KOPT-K1 (cell line): ENCODE results near the gene FFAR4.

Experiments
- H3K27ac ChIP-seq: fragments of 200-600 bp; sonication (generic); 2 replicates; pipeline ENCODE4 v1.5.1; 2016; ENCODE audit warnings: antibody characterized with exemption, mild to moderate bottlenecking, low read depth, low read length; ENCODE audit not compliant: poor library complexity, severe bottlenecking
- H3K36me3 ChIP-seq: fragments of 200-600 bp; sonication (generic); 2 replicates; pipeline ENCODE4 v1.5.1; 2017; ENCODE audit warnings: antibody characterized with exemption, mild to moderate bottlenecking, low read length, moderate library complexity; ENCODE audit not compliant: insufficient read depth
- H3K9me3 ChIP-seq: fragments of 200-600 bp; sonication (generic); 2 replicates; pipeline ENCODE4 v1.5.1; 2017; ENCODE audit warnings: antibody characterized with exemption, low read length, mild to moderate bottlenecking; ENCODE audit not compliant: insufficient read depth, poor library complexity, severe bottlenecking

The FFAR4 gene

GRCh38 chr10:93589648-93590562 lies 23.4 kb downstream of the FFAR4 start:
- Histone ChIP-seq H3K27ac (no peak overlapping the region), H3K9me3 (no peaks in the 10 kb centered on the region), H3K36me3 (no peaks in the 10 kb centered on the region)

GRCh38 chr10:93590638-93591037 lies 24.2 kb downstream of the FFAR4 start:
- no peaks in the 10 kb centered on the region for H3K36me3 ChIP-seq
- no peak overlapping the region for H3K27ac ChIP-seq
- H3K9me3 ChIP-seq = no peaks in the 10 kb centered on the region

- Histone ChIP-seq H3K9me3 (no peaks in the 10 kb centered on the region), H3K36me3 (no peaks in the 10 kb centered on the region), H3K27ac (no peak overlapping the region)
Observed at GRCh38 chr10:93591065-93591808, 24.8 kb downstream of the FFAR4 start.

GRCh38 chr10:93593254-93593653 lies 26.8 kb downstream of the FFAR4 start:
- H3K27ac ChIP-seq = no peak overlapping the region
- no peaks in the 10 kb centered on the region for H3K36me3 ChIP-seq
- H3K9me3 ChIP-seq = no peaks in the 10 kb centered on the region

GRCh38 chr10:93593749-93594148 lies 27.3 kb downstream of the FFAR4 start:
- no peaks in the 10 kb centered on the region for H3K36me3 ChIP-seq
- H3K27ac ChIP-seq = no peak overlapping the region

GRCh38 chr10:93594518-93594917 lies 28.1 kb downstream of the FFAR4 start:
- Histone ChIP-seq H3K27ac (no peak overlapping the region), H3K9me3 (no peaks in the 10 kb centered on the region), H3K36me3 (no peaks in the 10 kb centered on the region)

More at GRCh38 chr10:93593749-93594148, 27.3 kb downstream of the FFAR4 start:
- no peaks in the 10 kb centered on the region for H3K9me3 ChIP-seq

- H3K27ac ChIP-seq = no peak overlapping the region
- no peaks in the 10 kb centered on the region for H3K9me3 ChIP-seq
- no peaks in the 10 kb centered on the region for H3K36me3 ChIP-seq
Observed at GRCh38 chr10:93595378-93596161, 29.1 kb downstream of the FFAR4 start.

- H3K36me3 ChIP-seq = no peaks in the 10 kb centered on the region
Observed at GRCh38 chr10:93596539-93596938, 30.1 kb downstream of the FFAR4 start.

GRCh38 chr10:93597075-93597599 lies 30.7 kb downstream of the FFAR4 start:
- no peaks in the 10 kb centered on the region for H3K36me3 ChIP-seq
- H3K9me3 ChIP-seq = no peaks in the 10 kb centered on the region
- no peak overlapping the region for H3K27ac ChIP-seq

More at GRCh38 chr10:93596539-93596938, 30.1 kb downstream of the FFAR4 start:
- no peak overlapping the region for H3K27ac ChIP-seq
- H3K9me3 ChIP-seq = no peaks in the 10 kb centered on the region

- H3K27ac ChIP-seq = no peak overlapping the region
- H3K9me3 ChIP-seq = no peaks in the 10 kb centered on the region
- no peaks in the 10 kb centered on the region for H3K36me3 ChIP-seq
Observed at GRCh38 chr10:93598157-93598556, 31.7 kb downstream of the FFAR4 start.

- H3K9me3 ChIP-seq = no peaks in the 10 kb centered on the region
- H3K27ac ChIP-seq = no peak overlapping the region
- H3K36me3 ChIP-seq = no peaks in the 10 kb centered on the region
Observed at GRCh38 chr10:93599335-93599734, 32.9 kb downstream of the FFAR4 start.

- Histone ChIP-seq H3K36me3 (no peaks in the 10 kb centered on the region), H3K27ac (no peak overlapping the region), H3K9me3 (no peaks in the 10 kb centered on the region)
Observed at GRCh38 chr10:93599778-93600177, 33.3 kb downstream of the FFAR4 start.

GRCh38 chr10:93600446-93601145 lies 34.1 kb downstream of the FFAR4 start:
- no peaks in the 10 kb centered on the region for H3K9me3 ChIP-seq
- no peak overlapping the region for H3K27ac ChIP-seq
- H3K36me3 ChIP-seq = no peaks in the 10 kb centered on the region

GRCh38 chr10:93601146-93601773 lies 34.8 kb downstream of the FFAR4 start, which contains the start of gene RBP4:
RBP4 (minus strand) TSS chr10:93601235; CDS start chr10:93601028, 207 bp downstream.
- no peaks in the 10 kb centered on the region for H3K9me3 ChIP-seq
- H3K27ac ChIP-seq = no peak within 1 kb of the TSS
- H3K36me3 ChIP-seq = no peaks in the 10 kb centered on the region
